Large intestine (tissue), 3 donors: Measurements from ENCODE around the gene TST. TPM values are rescaled to one million over a fixed set of nuclear protein-coding genes. Genes with fewer than 3 reads are reported as not detected.

Experiments used
- DNase-seq, 2 donors: peaks; one replicate each; pipeline versions ENCODE4 v3.0.0 to v3.0.0-alpha.2; 2013
- H3K27ac ChIP-seq: one replicate; pipeline ENCODE4 v1.5.1; 2013; ENCODE audit warnings: low read length
- H3K27me3 ChIP-seq: 2 replicates; pipeline ENCODE4 v1.6.1; 2013; ENCODE audit warnings: low read length; ENCODE audit not compliant: control insufficient read depth, insufficient read depth
- H3K36me3 ChIP-seq: 2 replicates; pipeline ENCODE4 v1.6.1; 2013; ENCODE audit warnings: low read length; ENCODE audit not compliant: control insufficient read depth, insufficient read depth
- H3K4me1 ChIP-seq: one replicate; pipeline ENCODE4 v1.6.1; 2013; ENCODE audit warnings: low read length; ENCODE audit not compliant: control insufficient read depth, insufficient read depth
- H3K4me3 ChIP-seq: one replicate; pipeline ENCODE4 v1.5.1; 2013; ENCODE audit warnings: low read length
- H3K9me3 ChIP-seq: one replicate; pipeline ENCODE4 v1.6.1; 2013; ENCODE audit warnings: mild to moderate bottlenecking, low read depth, low read length, moderate library complexity; ENCODE audit not compliant: control insufficient read depth
- WGBS: methylation state at CpG from one replicate; pipeline ENCODE4 v1.1.5; 2013; ENCODE audit warnings: low lambda C conversion rate; ENCODE audit not compliant: insufficient coverage; 5-methylcytosine and 5-hydroxymethylcytosine counted together
- polyA plus RNA-seq: library from polyadenylated mRNA; unstranded; fragments of 120-200 nt; gene quantifications from one replicate; pipeline ENCODE4 v1.2.1, GENCODE V29; 2013

Gene TST
- polyA plus RNA-seq, 1 donor, result 87.6 TPM

GRCh38 chr22:36966851-36967540, 52.3 kb downstream of the TST start:
- H3K27me3 ChIP-seq, result peaks cover 3% of the 10 kb centered on the region
- H3K4me3 ChIP-seq, result no peak overlapping the region
- H3K9me3 ChIP-seq, result no peaks in the 10 kb centered on the region
- no peaks in the 10 kb centered on the region for H3K36me3 ChIP-seq
- no peak for DNase-seq
- no peak overlapping the region for H3K27ac ChIP-seq
- WGBS, result 83% methylated on average over 1 of the region's 11 CpGs
- H3K4me1 ChIP-seq, result no peaks in the 10 kb centered on the region

- Histone ChIP-seq H3K4me3 (no peak overlapping the region), H3K4me1 (no peaks in the 10 kb centered on the region), H3K27me3 (peaks cover 7% of the 10 kb centered on the region), H3K36me3 (no peaks in the 10 kb centered on the region), H3K27ac (no peak overlapping the region), H3K9me3 (no peaks in the 10 kb centered on the region)
- DNase-seq, result no peak
- no CpG with 5 or more reads among the region's 2 CpGs for WGBS
Measured at GRCh38 chr22:36965696-36966095, 53.6 kb downstream of the TST start.

GRCh38 chr22:36964106-36964505, 55.1 kb downstream of the TST start:
- H3K36me3 ChIP-seq, result no peaks in the 10 kb centered on the region
- no peaks in the 10 kb centered on the region for H3K9me3 ChIP-seq
- H3K4me1 ChIP-seq, result no peaks in the 10 kb centered on the region
- no peak overlapping the region for H3K27ac ChIP-seq
- no peak overlapping the region for H3K4me3 ChIP-seq
- no peak for DNase-seq
- H3K27me3 ChIP-seq, result peaks cover 12% of the 10 kb centered on the region

GRCh38 chr22:36963302-36963701, 55.9 kb downstream of the TST start:
- H3K9me3 ChIP-seq, result no peaks in the 10 kb centered on the region
- no peaks in the 10 kb centered on the region for H3K4me1 ChIP-seq
- H3K36me3 ChIP-seq, result no peaks in the 10 kb centered on the region
- H3K27me3 ChIP-seq, result peaks cover 12% of the 10 kb centered on the region
- 71% methylated on average over 1 of the region's 2 CpGs for WGBS
- H3K27ac ChIP-seq, result no peak overlapping the region
- H3K4me3 ChIP-seq, result no peak overlapping the region
- no peak for DNase-seq

GRCh38 chr22:36961626-36962025, 57.6 kb downstream of the TST start:
- no peak for DNase-seq
- Histone ChIP-seq H3K27me3 (peaks cover 12% of the 10 kb centered on the region), H3K9me3 (no peaks in the 10 kb centered on the region), H3K4me3 (no peak overlapping the region), H3K4me1 (no peaks in the 10 kb centered on the region), H3K27ac (no peak overlapping the region), H3K36me3 (no peaks in the 10 kb centered on the region)
- WGBS, result no CpG with 5 or more reads among the region's 3 CpGs

Other genes starting within 250 kb of the TST start
- 28.7 TPM for gene IFT27, start 243.3 kb downstream of the TST start, polyA plus RNA-seq
- 0.31 TPM for gene PVALB, start 202.4 kb downstream of the TST start, polyA plus RNA-seq
- gene NCF4, start 158.4 kb downstream of the TST start, polyA plus RNA-seq, result 9.2 TPM
- 2.2 TPM for gene CSF2RB, start 105.8 kb downstream of the TST start, polyA plus RNA-seq
- 134 TPM for gene MPST, start 295 bp upstream of the TST start, polyA plus RNA-seq
- 14.1 TPM for gene KCTD17, start 32.3 kb upstream of the TST start, polyA plus RNA-seq
- 3.8 TPM for gene TMPRSS6, start 90.3 kb upstream of the TST start, polyA plus RNA-seq
- 7.2 TPM for gene IL2RB, start 130.5 kb upstream of the TST start, polyA plus RNA-seq
- 18.6 TPM for gene C1QTNF6, start 168.8 kb upstream of the TST start, polyA plus RNA-seq
- gene SSTR3, start 193.0 kb upstream of the TST start, polyA plus RNA-seq, result 0.54 TPM
- gene RAC2, start 224.8 kb upstream of the TST start, polyA plus RNA-seq, result 22.6 TPM